Activated CD8-positive, alpha-beta memory T cell treated with anti-CD3 and anti-CD28 coated beads, Interleukin-2, amount 10 ng/mL, durations not matched to agents 7 days and 5 days (primary cell): ENCODE data around the gene GCAT. TPM values are rescaled to one million over a fixed set of nuclear protein-coding genes. Genes with fewer than 3 reads are reported as not detected.

Experiments used
- ATAC-seq: fragments of 150-1000 bp; cut with Tn5 transposase; one replicate; pipeline ENCODE4 v1.10.0; 2021; ENCODE audit warnings: moderate library complexity
- CTCF ChIA-PET: fragments of 350-600 bp; sonication (Branson Sonifier 250); formaldehyde crosslinking; loops from one replicate; lab custom pipeline; 2021; ENCODE audit warnings: antibody characterized with exemption; lab: Charles Lee
- DNase-seq: peaks from one replicate; pipeline ENCODE4 v3.0.0-alpha.2; 2020
- H3K27ac Mint-ChIP-seq: one replicate; pipeline ENCODE4 v1.8.0; 2021; ENCODE audit warnings: mild to moderate bottlenecking, mixed read lengths
- H3K27me3 Mint-ChIP-seq: one replicate; pipeline ENCODE4 v1.8.0; 2021; ENCODE audit warnings: mixed read lengths
- H3K36me3 Mint-ChIP-seq: one replicate; pipeline ENCODE4 v1.8.0; 2021; ENCODE audit warnings: mild to moderate bottlenecking, mixed read lengths
- H3K4me1 Mint-ChIP-seq: one replicate; pipeline ENCODE4 v1.8.0; 2021; ENCODE audit warnings: mixed read lengths
- H3K4me3 Mint-ChIP-seq: one replicate; pipeline ENCODE4 v1.8.0; 2021; ENCODE audit warnings: mild to moderate bottlenecking, moderate library complexity, mixed read lengths
- H3K9me3 Mint-ChIP-seq: one replicate; pipeline ENCODE4 v1.8.0; 2022; ENCODE audit warnings: low read depth, mixed read lengths
- total RNA-seq, 2 experiments: library from RNA; stranded (reverse); gene quantifications; one replicate each; pipeline ENCODE4 v1.2.3, GENCODE V29; 2021

The GCAT gene
- total RNA-seq, 2 experiments from 2014 or later: 14.9 to 18.3 TPM

GRCh38 chr22:37822079-37822833 lies 14.5 kb downstream of the GCAT start:
- DNase-seq (no peak), ATAC-seq (no peak)
- CTCF ChIA-PET: interaction anchor here (0.6 to 5.0 kb wide), 2 partner anchors 41 to 123 kb away, joined by 3 to 23 read pairs; no protein-coding TSS in a partner anchor
- peaks cover 36% of the 10 kb centered on the region for H3K27me3 Mint-ChIP-seq
- H3K27ac Mint-ChIP-seq: no peak overlapping the region
- no peaks in the 10 kb centered on the region for H3K9me3 Mint-ChIP-seq
- H3K4me3 Mint-ChIP-seq: no peak overlapping the region
- peaks cover 25% of the 10 kb centered on the region for H3K4me1 Mint-ChIP-seq
- no peaks in the 10 kb centered on the region for H3K36me3 Mint-ChIP-seq

GRCh38 chr22:37823134-37823985 lies 15.6 kb downstream of the GCAT start, which contains the start of gene GALR3:
Gene GALR3 (plus strand): TSS chr22:37823382. CDS start chr22:37823407, 25 bp downstream.
- no peaks in the 10 kb centered on the region for H3K9me3 Mint-ChIP-seq
- CTCF ChIA-PET: interaction anchor here (0.7 to 5.0 kb wide), 4 partner anchors 16 to 190 kb away, joined by 3 to 23 read pairs (median 4); no protein-coding TSS in a partner anchor
- no peak within 1 kb of the TSS for H3K27ac Mint-ChIP-seq
- peaks cover 36% of the 10 kb centered on the region for H3K27me3 Mint-ChIP-seq
- peaks cover 4% of the 10 kb centered on the region for H3K36me3 Mint-ChIP-seq
- DNase-seq (no peak), ATAC-seq (no peak)
- H3K4me3 Mint-ChIP-seq: peak within 1 kb of the TSS; percentile 69
- H3K4me1 Mint-ChIP-seq: peaks cover 15% of the 10 kb centered on the region

GRCh38 chr22:37824674-37825641 lies 17.2 kb downstream of the GCAT start:
- CTCF ChIA-PET: interaction anchor here (0.6 to 5.0 kb wide), 6 partner anchors 10 to 140 kb away, joined by 3 to 23 read pairs (median 4); partner anchors contain the start of gene ANKRD54
- H3K27me3 Mint-ChIP-seq: peaks cover 24% of the 10 kb centered on the region
- peaks cover 10% of the 10 kb centered on the region for H3K36me3 Mint-ChIP-seq
- peak; percentile 72 for ATAC-seq
- no peak for DNase-seq
- no peaks in the 10 kb centered on the region for H3K9me3 Mint-ChIP-seq
- peak overlapping the region; percentile 69 for H3K4me3 Mint-ChIP-seq
- H3K27ac Mint-ChIP-seq: no peak overlapping the region
- peaks cover 9% of the 10 kb centered on the region for H3K4me1 Mint-ChIP-seq

GRCh38 chr22:37827056-37827455 lies 19.3 kb downstream of the GCAT start:
- Mint-ChIP-seq H3K4me1 (peaks cover 13% of the 10 kb centered on the region), H3K4me3 (no peak overlapping the region), H3K27me3 (peaks cover 9% of the 10 kb centered on the region), H3K27ac (no peak overlapping the region), H3K9me3 (no peaks in the 10 kb centered on the region), H3K36me3 (peaks cover 21% of the 10 kb centered on the region)
- no peak for DNase-seq
- CTCF ChIA-PET: interaction anchor here (3.2 to 5.0 kb wide), 2 partner anchors 9 to 36 kb away, joined by 20 to 23 read pairs; no protein-coding TSS in a partner anchor
- ATAC-seq: no peak

GRCh38 chr22:37830093-37830842 lies 22.5 kb downstream of the GCAT start:
- Mint-ChIP-seq H3K4me3 (no peak overlapping the region), H3K36me3 (peaks cover 23% of the 10 kb centered on the region), H3K9me3 (no peaks in the 10 kb centered on the region), H3K27ac (no peak overlapping the region), H3K4me1 (peaks cover 9% of the 10 kb centered on the region), H3K27me3 (no peaks in the 10 kb centered on the region)
- ATAC-seq (no peak), DNase-seq (no peak)
- CTCF ChIA-PET: no interaction called here

- Mint-ChIP-seq H3K27me3 (no peaks in the 10 kb centered on the region), H3K27ac (no peak overlapping the region), H3K36me3 (peaks cover 23% of the 10 kb centered on the region), H3K4me3 (no peak overlapping the region), H3K9me3 (no peaks in the 10 kb centered on the region), H3K4me1 (peaks cover 4% of the 10 kb centered on the region)
- ATAC-seq: no peak
- CTCF ChIA-PET: no interaction called here
- DNase-seq: no peak
Measured at GRCh38 chr22:37831472-37831871, 23.7 kb downstream of the GCAT start.

- DNase-seq (no peak), ATAC-seq (no peak)
- H3K27me3 Mint-ChIP-seq: no peaks in the 10 kb centered on the region
- no peak overlapping the region for H3K27ac Mint-ChIP-seq
- peaks cover 4% of the 10 kb centered on the region for H3K4me1 Mint-ChIP-seq
- CTCF ChIA-PET: no interaction called here
- no peak overlapping the region for H3K4me3 Mint-ChIP-seq
- no peaks in the 10 kb centered on the region for H3K9me3 Mint-ChIP-seq
- H3K36me3 Mint-ChIP-seq: peaks cover 23% of the 10 kb centered on the region
Measured at GRCh38 chr22:37832022-37832857, 24.5 kb downstream of the GCAT start.

GRCh38 chr22:37842015-37842793 lies 34.5 kb downstream of the GCAT start:
- H3K4me3 Mint-ChIP-seq: peak overlapping the region; percentile 70
- H3K27me3 Mint-ChIP-seq: no peaks in the 10 kb centered on the region
- no peak for ATAC-seq
- no peaks in the 10 kb centered on the region for H3K9me3 Mint-ChIP-seq
- CTCF ChIA-PET: interaction anchor here (0.7 to 4.2 kb wide), 3 partner anchors 14 to 23 kb away, joined by 3 to 37 read pairs (median 4); no protein-coding TSS in a partner anchor
- DNase-seq: no peak
- peaks cover 22% of the 10 kb centered on the region for H3K4me1 Mint-ChIP-seq
- no peak overlapping the region for H3K27ac Mint-ChIP-seq
- H3K36me3 Mint-ChIP-seq: peaks cover 14% of the 10 kb centered on the region

GRCh38 chr22:37843741-37844089 lies 36.0 kb downstream of the GCAT start:
- Mint-ChIP-seq H3K36me3 (peaks cover 15% of the 10 kb centered on the region), H3K27ac (peak overlapping the region; percentile 91), H3K4me3 (peak overlapping the region; percentile 92), H3K9me3 (no peaks in the 10 kb centered on the region), H3K4me1 (peaks cover 32% of the 10 kb centered on the region), H3K27me3 (no peaks in the 10 kb centered on the region)
- CTCF ChIA-PET: interaction anchor here (1.0 to 4.2 kb wide), 12 partner anchors 18 to 210 kb away, joined by 3 to 37 read pairs (median 5); partner anchors contain the start of genes C22orf23 and POLR2F
- DNase-seq: peak; percentile 74
- ATAC-seq: peak; percentile 52

GRCh38 chr22:37844904-37845329 lies 37.2 kb downstream of the GCAT start:
- ATAC-seq: no peak
- H3K4me3 Mint-ChIP-seq: peak overlapping the region; percentile 92
- peaks cover 37% of the 10 kb centered on the region for H3K4me1 Mint-ChIP-seq
- CTCF ChIA-PET: interaction anchor here (1.0 to 4.2 kb wide), 8 partner anchors 17 to 212 kb away, joined by 3 to 37 read pairs (median 4); partner anchors contain the start of genes C22orf23 and POLR2F
- H3K27me3 Mint-ChIP-seq: no peaks in the 10 kb centered on the region
- peaks cover 11% of the 10 kb centered on the region for H3K36me3 Mint-ChIP-seq
- DNase-seq: no peak
- no peaks in the 10 kb centered on the region for H3K9me3 Mint-ChIP-seq
- H3K27ac Mint-ChIP-seq: peak overlapping the region; percentile 83
